ENCODE data around the gene ERICH4.
"Not testable (repeated sequence)": the region's sequence is repeated elsewhere in the genome, so short reads cannot be mapped to it uniquely, and the experiment has no call there.

ERICH4 gene

DNA sequence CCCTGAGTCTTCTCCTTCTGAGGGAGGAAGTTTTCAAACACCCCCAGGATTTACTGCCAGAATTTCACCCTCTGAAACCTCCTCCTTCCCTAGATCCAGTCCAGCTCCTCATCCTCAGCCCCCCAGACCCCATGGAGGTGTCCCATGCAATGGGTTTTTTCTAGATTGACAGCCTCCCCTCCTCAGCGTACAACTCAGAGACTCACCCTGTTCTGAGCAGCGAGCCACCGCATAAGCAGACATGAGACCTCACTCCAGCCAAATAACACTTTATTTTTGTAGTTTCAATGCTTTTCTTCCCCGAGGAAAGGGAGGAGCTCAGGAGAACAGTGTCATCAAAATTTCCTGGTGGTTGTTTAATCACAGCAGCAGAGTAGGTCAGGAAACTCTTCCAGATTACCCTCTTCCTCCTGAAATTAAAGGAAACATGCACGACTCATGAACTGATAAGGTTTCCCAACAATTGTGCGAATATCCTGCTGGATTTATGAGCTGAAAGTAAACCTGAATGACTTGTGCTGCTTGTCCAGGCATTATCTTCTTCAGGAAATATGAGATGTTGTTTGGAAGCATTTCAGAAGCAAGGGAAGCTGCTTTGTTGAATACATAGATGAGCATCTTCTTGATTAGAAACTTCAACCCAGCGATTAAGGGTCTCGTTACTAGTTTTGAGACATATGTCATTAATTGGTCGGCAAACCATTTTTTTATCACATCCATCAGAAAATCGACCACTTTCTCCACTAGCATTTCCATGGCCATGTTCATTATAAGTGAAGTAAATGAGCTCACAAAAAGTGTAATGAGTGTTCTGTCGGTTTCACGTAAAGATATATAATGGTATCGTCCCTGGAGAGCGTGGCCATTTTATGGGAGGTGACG lies 36.2 kb downstream of the ERICH4 start:
- no peak for DNase-seq (ENCODE audit: low spot score)

DNA sequence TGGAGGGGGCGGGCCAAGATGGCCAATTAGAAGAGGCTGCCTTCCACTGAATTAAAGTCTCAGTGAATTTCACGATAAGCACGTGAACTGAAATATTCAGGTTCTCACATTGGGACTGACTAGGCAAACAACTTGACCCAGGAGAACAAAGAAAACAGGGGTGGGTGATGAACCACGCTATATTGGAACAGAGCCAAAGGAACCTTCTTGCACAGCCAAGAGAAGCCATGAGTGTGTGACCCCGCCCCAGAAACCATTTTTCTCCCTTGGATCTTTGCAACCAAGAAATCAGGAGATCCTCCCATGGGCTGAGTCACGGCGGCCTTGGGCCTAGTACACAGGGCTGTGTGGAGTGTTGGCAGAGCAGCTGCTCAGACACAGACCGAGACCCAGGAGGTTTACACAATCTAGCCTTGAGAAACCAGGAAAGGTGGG lies 36.8 kb downstream of the ERICH4 start:
- no peak for DNase-seq (ENCODE audit: low spot score)

DNA sequence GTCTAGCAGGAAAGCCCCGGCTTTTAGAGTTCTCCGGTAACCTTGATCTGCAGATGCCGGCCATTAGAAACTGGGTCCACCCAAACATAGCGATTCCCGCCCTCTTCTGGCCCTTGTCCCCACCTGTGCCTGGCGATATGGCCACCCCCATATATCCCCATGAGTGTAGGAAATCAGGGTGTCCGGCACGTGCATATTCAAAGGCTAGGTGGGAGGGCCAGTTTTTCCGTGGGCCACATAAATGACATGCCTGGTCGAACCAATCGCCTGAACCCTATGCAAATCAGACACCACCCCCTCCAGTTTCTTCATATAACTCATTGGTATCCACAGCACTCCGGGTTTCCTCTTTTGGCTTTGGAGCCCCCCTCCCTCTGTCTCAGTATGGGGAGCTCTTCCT lies 37.4 kb downstream of the ERICH4 start:
- no peak for DNase-seq (ENCODE audit: low spot score)

DNA sequence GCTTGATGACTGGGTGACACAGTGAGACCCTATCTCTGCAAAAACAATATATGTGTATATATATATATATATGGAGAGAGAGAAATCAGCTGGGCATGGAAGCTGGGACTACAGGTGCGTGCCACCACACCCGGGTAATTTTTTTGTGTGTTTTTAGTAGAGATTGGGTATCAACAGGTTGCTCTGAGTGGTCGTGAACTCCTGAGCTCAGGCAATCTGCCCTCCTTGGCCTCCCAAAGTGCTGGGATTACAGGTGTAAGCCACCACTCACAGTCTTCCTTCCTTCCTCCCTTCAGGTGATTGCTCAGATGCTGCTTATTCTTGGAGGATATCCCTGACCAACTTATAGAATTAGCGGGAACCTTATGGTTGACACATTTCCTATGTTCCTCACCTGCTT lies 41.9 kb downstream of the ERICH4 start:
- DNase-seq (ENCODE audit: low spot score), result no peak

DNA sequence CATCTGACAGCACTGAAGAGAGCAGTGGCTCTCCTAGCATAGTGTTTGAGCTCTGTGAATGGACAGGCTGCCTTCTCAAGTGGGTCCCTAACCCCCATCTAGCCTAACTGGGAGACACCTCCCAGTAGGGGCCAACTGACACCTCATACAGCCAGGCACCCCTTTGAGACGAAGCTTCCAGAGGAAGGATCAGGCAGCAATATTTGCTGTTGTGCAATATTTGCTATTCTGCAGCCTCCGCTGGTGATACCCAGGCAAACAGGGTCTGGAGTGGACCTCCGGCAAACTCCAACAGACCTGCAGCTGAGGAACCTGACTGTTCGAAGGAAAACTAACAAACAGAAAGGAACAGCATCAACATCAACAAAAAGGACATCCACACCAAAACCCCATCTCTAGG lies 44.0 kb downstream of the ERICH4 start:
- DNase-seq (ENCODE audit: low spot score), result not testable (repeated sequence)

DNA sequence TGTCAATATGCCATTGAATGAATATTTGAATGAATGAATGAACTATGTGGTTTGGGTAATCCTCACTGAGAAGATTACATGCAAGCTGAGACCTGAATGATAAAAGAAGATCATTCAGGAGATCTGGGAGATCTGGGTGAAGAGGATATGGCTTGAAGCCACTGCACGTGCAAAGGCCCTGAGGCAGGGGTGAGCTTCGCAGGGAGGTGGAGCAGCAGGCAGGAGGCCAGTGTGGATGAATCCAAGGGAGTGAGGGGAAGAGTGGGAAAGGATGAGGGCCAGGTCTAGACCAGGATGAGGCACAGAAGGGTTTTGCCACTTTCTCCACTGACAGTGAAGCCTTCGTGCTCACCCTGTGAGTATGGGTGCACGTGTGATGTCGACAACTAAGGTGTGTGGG lies 49.9 kb downstream of the ERICH4 start:
- no peak for DNase-seq (ENCODE audit: low spot score)
